Measurements from ENCODE around the gene SPATA16. TPM values are rescaled to one million over a fixed set of nuclear protein-coding genes. Genes with fewer than 3 reads are reported as not detected.
"Not testable (repeated sequence)": the region's sequence is repeated elsewhere in the genome, so short reads cannot be mapped to it uniquely, and the experiment has no call there.

SPATA16 gene
- total and polyA plus RNA-seq, 8 donors = not detected

DNA sequence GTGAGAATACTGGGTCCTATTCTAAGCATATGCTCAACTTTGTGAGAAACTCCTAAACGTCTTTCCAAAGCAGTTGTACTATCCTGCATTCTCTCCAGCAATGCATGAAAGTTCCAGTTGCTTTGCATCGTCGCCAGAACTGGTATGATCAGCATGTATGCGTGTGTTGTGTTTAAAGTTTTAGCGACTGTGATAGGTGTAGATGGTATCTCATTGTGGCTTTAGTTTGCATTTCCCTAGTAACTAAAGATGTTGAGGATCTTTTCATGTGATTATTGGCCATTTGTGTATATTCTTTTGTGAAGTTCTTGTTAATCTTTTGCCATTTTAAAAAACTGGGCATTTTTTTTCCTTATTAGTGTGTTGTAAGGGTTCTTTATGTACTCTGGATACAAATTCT lies 115.1 kb downstream of the SPATA16 start:
- Histone ChIP-seq H3K27ac (no peak overlapping the region), H3K36me3 (no peaks in the 10 kb centered on the region), H3K9me3 (no peaks in the 10 kb centered on the region), H3K4me1 (no peaks in the 10 kb centered on the region), H3K27me3 (no peaks in the 10 kb centered on the region), H3K4me3 (no peak overlapping the region)
- 66 to 75% (median 68%) methylated on average over 5 of the region's 5 CpGs for WGBS, 5 donors
- intact Hi-C loops (cut with DNase I; ENCODE audit: low total_unique reads) = no loop called here
- TF ChIP-seq, protein P1, sequence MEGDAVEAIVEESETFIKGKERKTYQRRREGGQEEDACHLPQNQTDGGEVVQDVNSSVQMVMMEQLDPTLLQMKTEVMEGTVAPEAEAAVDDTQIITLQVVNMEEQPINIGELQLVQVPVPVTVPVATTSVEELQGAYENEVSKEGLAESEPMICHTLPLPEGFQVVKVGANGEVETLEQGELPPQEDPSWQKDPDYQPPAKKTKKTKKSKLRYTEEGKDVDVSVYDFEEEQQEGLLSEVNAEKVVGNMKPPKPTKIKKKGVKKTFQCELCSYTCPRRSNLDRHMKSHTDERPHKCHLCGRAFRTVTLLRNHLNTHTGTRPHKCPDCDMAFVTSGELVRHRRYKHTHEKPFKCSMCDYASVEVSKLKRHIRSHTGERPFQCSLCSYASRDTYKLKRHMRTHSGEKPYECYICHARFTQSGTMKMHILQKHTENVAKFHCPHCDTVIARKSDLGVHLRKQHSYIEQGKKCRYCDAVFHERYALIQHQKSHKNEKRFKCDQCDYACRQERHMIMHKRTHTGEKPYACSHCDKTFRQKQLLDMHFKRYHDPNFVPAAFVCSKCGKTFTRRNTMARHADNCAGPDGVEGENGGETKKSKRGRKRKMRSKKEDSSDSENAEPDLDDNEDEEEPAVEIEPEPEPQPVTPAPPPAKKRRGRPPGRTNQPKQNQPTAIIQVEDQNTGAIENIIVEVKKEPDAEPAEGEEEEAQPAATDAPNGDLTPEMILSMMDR (IDR thresholded peaks at IDR 0.05) = no peak
- TF ChIP-seq EP300 (IDR thresholded peaks at IDR 0.05) (no peak), POLR2AphosphoS5 (IDR thresholded peaks at IDR 0.05) (no peak), POLR2A (IDR thresholded peaks at IDR 0.05) (no peak)
- no peak for DNase-seq

DNA sequence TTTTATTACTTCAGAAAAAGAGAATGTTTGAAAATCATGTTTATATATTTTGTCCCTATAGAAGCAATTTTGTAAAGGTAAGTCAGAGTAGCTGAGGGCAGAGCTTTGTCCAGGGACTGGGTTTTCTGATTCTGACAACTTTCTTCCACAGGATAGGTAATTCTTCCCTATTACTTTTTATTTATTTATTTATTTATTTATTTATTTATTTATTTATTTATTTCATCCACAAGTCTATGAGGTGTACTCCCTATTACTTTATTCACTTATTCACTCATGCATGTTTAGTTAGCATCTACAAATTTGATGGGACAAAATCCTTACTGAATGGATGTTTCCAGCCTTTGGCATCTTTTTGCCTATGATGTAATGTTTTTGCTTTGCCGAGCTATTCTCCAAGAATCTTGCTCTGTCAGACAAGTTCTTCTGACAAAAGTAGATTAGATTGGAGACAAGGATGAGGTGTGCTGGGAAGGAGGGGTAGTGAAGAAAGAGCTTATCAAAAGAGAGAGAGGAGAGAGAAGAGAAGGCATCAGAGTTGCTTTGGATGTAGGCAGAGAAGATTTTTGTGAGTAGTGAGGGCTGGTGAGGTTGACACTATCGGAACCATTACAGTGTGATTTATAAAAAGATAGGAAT lies 119.4 kb downstream of the SPATA16 start:
- DNase-seq = no peak
- Histone ChIP-seq H3K36me3 (no peaks in the 10 kb centered on the region), H3K4me1 (no peaks in the 10 kb centered on the region), H3K4me3 (no peak overlapping the region), H3K27ac (no peak overlapping the region), H3K9me3 (no peaks in the 10 kb centered on the region), H3K27me3 (no peaks in the 10 kb centered on the region)
- WGBS, 5 donors = 82 to 90% (median 88%) methylated on average over 2 of the region's 2 CpGs
- intact Hi-C loops (cut with DNase I; ENCODE audit: low total_unique reads) = no loop called here
- TF ChIP-seq POLR2A (IDR thresholded peaks at IDR 0.05) (no peak), POLR2AphosphoS5 (IDR thresholded peaks at IDR 0.05) (no peak), EP300 (IDR thresholded peaks at IDR 0.05) (no peak)
- TF ChIP-seq, protein P1 (IDR thresholded peaks at IDR 0.05) = no peak

DNA sequence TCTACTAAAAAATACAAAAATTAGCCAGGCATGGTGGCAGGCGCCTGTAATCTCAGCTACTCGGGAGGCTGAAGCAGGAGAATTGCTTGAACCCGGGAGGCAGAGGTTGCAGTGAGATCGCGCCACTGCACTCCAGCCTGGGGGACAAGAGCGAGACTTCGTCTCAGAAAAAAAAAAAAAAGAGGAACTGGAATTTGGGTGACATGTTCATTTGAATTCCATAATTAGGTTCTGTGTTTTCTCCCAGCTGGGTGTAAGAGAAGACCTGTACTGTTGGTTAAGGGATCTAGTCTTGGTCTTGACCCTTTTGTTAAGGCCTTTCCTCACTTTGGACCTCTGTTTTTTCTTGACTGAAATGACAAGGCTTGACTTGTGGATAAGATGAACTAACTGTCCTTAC lies 120.9 kb downstream of the SPATA16 start:
- H3K36me3 ChIP-seq; H3K27me3 ChIP-seq; H3K9me3 ChIP-seq; H3K4me1 ChIP-seq; intact Hi-C loops (cut with DNase I; ENCODE audit: low total_unique reads); DNase-seq; H3K4me3 ChIP-seq; H3K27ac ChIP-seq: not testable (repeated sequence)
- 92 to 98% (median 95%) methylated on average over 7 of the region's 7 CpGs for WGBS, 5 donors

DNA sequence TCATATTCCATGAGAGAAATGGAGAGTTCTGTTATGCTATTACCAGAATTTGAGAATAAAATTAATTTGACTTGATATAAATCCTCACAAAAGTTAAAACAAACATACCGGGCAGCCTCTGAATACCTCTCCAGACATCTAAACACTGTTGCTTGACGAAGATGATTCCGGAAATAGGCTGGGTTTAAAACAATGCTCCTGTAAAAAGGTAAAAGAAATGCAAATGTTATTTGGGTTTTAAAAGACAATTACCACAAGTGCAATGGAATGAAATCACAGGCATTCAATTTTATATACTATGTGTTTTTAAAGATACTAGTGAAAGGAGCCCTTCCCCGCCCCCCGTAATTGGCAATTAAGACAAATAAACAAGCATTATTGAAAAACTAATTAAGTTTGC lies 121.7 kb downstream of the SPATA16 start:
- 87 to 99% (median 93%) methylated on average over 5 of the region's 5 CpGs for WGBS, 5 donors
- Histone ChIP-seq H3K4me1 (no peaks in the 10 kb centered on the region), H3K4me3 (no peak overlapping the region), H3K27me3 (no peaks in the 10 kb centered on the region), H3K9me3 (no peaks in the 10 kb centered on the region), H3K27ac (no peak overlapping the region), H3K36me3 (no peaks in the 10 kb centered on the region)
- intact Hi-C loops (cut with DNase I; ENCODE audit: low total_unique reads) = no loop called here
- TF ChIP-seq, protein P1 (IDR thresholded peaks at IDR 0.05) = no peak
- TF ChIP-seq POLR2A (IDR thresholded peaks at IDR 0.05) = no peak
- no peak for TF ChIP-seq EP300 (IDR thresholded peaks at IDR 0.05)
- TF ChIP-seq POLR2AphosphoS5 (IDR thresholded peaks at IDR 0.05) = no peak
- DNase-seq = no peak

DNA sequence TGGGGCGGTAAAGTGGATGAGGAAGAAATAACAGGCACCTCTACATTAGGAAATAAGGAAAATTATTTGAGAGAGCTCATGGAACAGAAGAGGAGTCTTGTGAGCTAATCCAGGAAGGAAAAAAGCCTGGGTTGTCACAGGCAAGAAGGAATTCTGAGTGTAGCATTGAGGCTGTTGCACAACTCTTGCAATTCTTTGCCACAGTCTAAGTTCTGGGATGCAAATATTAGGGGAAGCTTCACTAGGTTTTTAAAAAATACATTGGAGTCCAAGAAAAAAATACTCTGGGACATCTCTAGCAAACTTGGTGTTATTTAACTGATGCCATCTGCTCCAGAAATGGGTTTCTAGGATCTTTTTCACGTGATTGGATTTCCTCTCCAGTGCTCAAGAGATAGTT lies 122.3 kb downstream of the SPATA16 start:
- DNase-seq = no peak
- TF ChIP-seq POLR2AphosphoS5 (IDR thresholded peaks at IDR 0.05) (no peak), POLR2A (IDR thresholded peaks at IDR 0.05) (no peak), EP300 (IDR thresholded peaks at IDR 0.05) (no peak)
- TF ChIP-seq, protein P1 (IDR thresholded peaks at IDR 0.05) = no peak
- intact Hi-C loops (cut with DNase I; ENCODE audit: low total_unique reads) = no loop called here
- Histone ChIP-seq H3K27ac (no peak overlapping the region), H3K4me3 (no peak overlapping the region), H3K9me3 (no peaks in the 10 kb centered on the region), H3K27me3 (no peaks in the 10 kb centered on the region), H3K4me1 (no peaks in the 10 kb centered on the region), H3K36me3 (no peaks in the 10 kb centered on the region)
- 72 to 86% (median 79%) methylated on average over 2 of the region's 2 CpGs for WGBS, 5 donors
